Thymus (tissue), 2 donors: ENCODE data around the gene SPA17. TPM values are rescaled to one million over a fixed set of nuclear protein-coding genes. Genes with fewer than 3 reads are reported as not detected.

ENCODE experiments used
- polyA plus RNA-seq: library from polyadenylated mRNA; stranded (reverse); fragments of 200-250 nt; gene quantifications from one replicate; pipeline ENCODE4 v1.2.3, GENCODE V29; 2013
- total RNA-seq: library from RNA; stranded (reverse); fragments of 120-200 nt; gene quantifications from one replicate; pipeline ENCODE4 v1.2.4, GENCODE V29; 2013
- donor health status: healthy.

Gene SPA17
- total and polyA plus RNA-seq, 2 donors = 11.3 to 11.4 TPM

Other genes with a start within 250 kb of the SPA17 start
- not detected for gene OR8B4, start 249.0 kb upstream of the SPA17 start, total RNA-seq
- not detected for gene OR8B4, start 249.0 kb upstream of the SPA17 start, polyA plus RNA-seq
- not detected for gene OR8B8, start 228.2 kb upstream of the SPA17 start, total RNA-seq
- under 0.01 TPM for gene OR8B8, start 228.2 kb upstream of the SPA17 start, polyA plus RNA-seq
- not detected for gene OR8B12, start 130.2 kb upstream of the SPA17 start, total RNA-seq
- gene OR8B12, start 130.2 kb upstream of the SPA17 start, polyA plus RNA-seq = not detected
- not detected for gene OR8A1, start 103.9 kb upstream of the SPA17 start, total RNA-seq
- gene OR8A1, start 103.9 kb upstream of the SPA17 start, polyA plus RNA-seq = under 0.01 TPM
- gene PANX3, start 62.5 kb upstream of the SPA17 start, total RNA-seq = not detected
- 0.02 TPM for gene PANX3, start 62.5 kb upstream of the SPA17 start, polyA plus RNA-seq
- 15.6 TPM for gene TBRG1, start 51.0 kb upstream of the SPA17 start, total RNA-seq
- gene TBRG1, start 51.0 kb upstream of the SPA17 start, polyA plus RNA-seq = 49.1 TPM
- gene SIAE, start 165 bp upstream of the SPA17 start, total RNA-seq = 4.6 TPM
- 13.4 TPM for gene SIAE, start 165 bp upstream of the SPA17 start, polyA plus RNA-seq
- 0.52 TPM for gene NRGN, start 66.0 kb downstream of the SPA17 start, total RNA-seq
- gene NRGN, start 66.0 kb downstream of the SPA17 start, polyA plus RNA-seq = 4.5 TPM
- gene VSIG2, start 78.4 kb downstream of the SPA17 start, total RNA-seq = 0.14 TPM
- 0.80 TPM for gene VSIG2, start 78.4 kb downstream of the SPA17 start, polyA plus RNA-seq
- 3.6 TPM for gene ESAM, start 88.4 kb downstream of the SPA17 start, total RNA-seq
- gene ESAM, start 88.4 kb downstream of the SPA17 start, polyA plus RNA-seq = 21.7 TPM
- 7.7 TPM for gene MSANTD2, start 126.5 kb downstream of the SPA17 start, total RNA-seq
- gene MSANTD2, start 126.5 kb downstream of the SPA17 start, polyA plus RNA-seq = 22.2 TPM
- gene ROBO3, start 191.5 kb downstream of the SPA17 start, total RNA-seq = 4.5 TPM
- gene ROBO3, start 191.5 kb downstream of the SPA17 start, polyA plus RNA-seq = 11.2 TPM
- 1.5 TPM for gene ROBO4, start 224.0 kb downstream of the SPA17 start, total RNA-seq
- gene ROBO4, start 224.0 kb downstream of the SPA17 start, polyA plus RNA-seq = 3.7 TPM
- not detected for gene HEPN1, start 245.3 kb downstream of the SPA17 start, total RNA-seq
- 0.07 TPM for gene HEPN1, start 245.3 kb downstream of the SPA17 start, polyA plus RNA-seq